ENCODE results near the gene CCL24.

DNA sequence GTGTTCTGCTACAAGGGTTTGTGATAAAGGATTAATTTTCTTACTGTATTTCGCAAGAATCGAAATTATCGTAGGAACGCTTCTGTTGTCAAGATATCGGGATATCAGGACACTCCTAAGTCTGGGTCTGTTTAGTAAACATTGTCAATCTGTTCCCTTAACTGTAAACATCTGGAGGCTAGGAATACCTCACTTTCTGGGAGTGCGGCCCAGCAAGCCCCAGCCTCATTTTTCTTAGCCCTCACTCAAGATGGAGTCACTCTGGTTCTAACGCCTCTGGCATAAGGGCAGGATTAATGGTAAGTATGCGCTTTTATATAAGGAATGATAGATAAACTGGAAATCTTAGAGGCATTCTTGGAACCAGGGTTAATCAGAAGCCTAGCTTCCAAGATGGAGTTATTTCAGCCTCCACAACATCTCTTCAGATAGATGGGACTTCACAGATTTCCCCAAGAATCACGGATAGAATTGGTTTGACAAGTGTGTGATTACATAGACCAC lies 30.1 kb upstream of the CCL24 start:
- no peak for TF ChIP-seq CTCF (IDR thresholded peaks at IDR 0.05)
- TF ChIP-seq POLR2AphosphoS5 (IDR thresholded peaks at IDR 0.05) = no peak
- no peak for TF ChIP-seq POLR2A (IDR thresholded peaks at IDR 0.05)
- TF ChIP-seq EP300 (IDR thresholded peaks at IDR 0.05) = no peak
